Naive thymus-derived CD8-positive, alpha-beta T cell (primary cell): ENCODE measurements around the gene MISP. TPM values are rescaled to one million over a fixed set of nuclear protein-coding genes. Genes with fewer than 3 reads are reported as not detected.
"Not testable (repeated sequence)": the region's sequence is repeated elsewhere in the genome, so short reads cannot be mapped to it uniquely, and the experiment has no call there.

ENCODE experiments used
- ATAC-seq, 2 donors: fragments of 150-1000 bp; cut with Tn5 transposase in 1 of 2; sonication (Bioruptor Pico), chemical (Tn5 transposase) in 1 of 2; 1 replicate in 1 of 2; 2 replicates in 1 of 2; pipeline ENCODE4 v1.10.0; 2021; ENCODE audit warnings: mild to moderate bottlenecking in 2 of 2, moderate library complexity in 2 of 2
- POLR2A ChIA-PET: fragments of 350-600 bp; sonication (Branson Sonifier 250); formaldehyde crosslinking; loops from one replicate; lab custom pipeline; 2021; ENCODE audit warnings: antibody characterized with exemption; lab: Charles Lee
- DNase-seq, 10 donors: peaks; one replicate each; pipeline versions ENCODE4 v3.0.0 to v3.0.0-alpha.2; 2020 to 2022
- H3K27ac Mint-ChIP-seq, 10 donors: one replicate each; pipeline ENCODE4 v1.8.0; 2020 to 2022; ENCODE audit warnings: mild to moderate bottlenecking in 10 of 10, mixed read lengths in 10 of 10, moderate library complexity in 4 of 10, inconsistent platforms in 1 of 10
- H3K27me3 Mint-ChIP-seq, 5 donors: one replicate each; pipeline ENCODE4 v1.8.0; 2021 to 2022; ENCODE audit warnings: mixed read lengths in 5 of 5
- H3K36me3 Mint-ChIP-seq, 3 donors: one replicate each; pipeline ENCODE4 v1.8.0; 2020 to 2022; ENCODE audit warnings: mixed read lengths in 3 of 3, mild to moderate bottlenecking in 2 of 3, inconsistent platforms in 1 of 3
- H3K4me1 Mint-ChIP-seq, 4 donors: one replicate each; pipeline ENCODE4 v1.8.0; 2021 to 2022; ENCODE audit warnings: mixed read lengths in 4 of 4
- H3K4me3 Mint-ChIP-seq, 10 donors: one replicate each; pipeline ENCODE4 v1.8.0; 2020 to 2022; ENCODE audit warnings: mild to moderate bottlenecking in 10 of 10, mixed read lengths in 10 of 10, moderate library complexity in 6 of 10, inconsistent platforms in 1 of 10
- H3K9me3 Mint-ChIP-seq, 9 donors: one replicate each; pipeline ENCODE4 v1.8.0; 2020 to 2022; ENCODE audit warnings: mixed read lengths in 9 of 9, mild to moderate bottlenecking in 3 of 9, inconsistent platforms in 1 of 9, moderate library complexity in 1 of 9
- polyA plus RNA-seq, 3 donors: library from polyadenylated mRNA; unstranded; fragments of 300-500 nt; fragmentation: Illumina TruSeq; gene quantifications; one replicate each; pipeline ENCODE4 v1.2.3, GENCODE V29; 2021
- total RNA-seq, 8 experiments: library from RNA in 2 of 8; stranded (reverse) in 2 of 8; gene quantifications; one replicate each; pipeline ENCODE4 v1.2.3 and lab custom pipeline; 2021 to 2026

Gene MISP
- not detected for total RNA-seq
- not detected for polyA plus RNA-seq
- total RNA-seq (lab: John Stamatoyannopoulos, UW) = 0 to 0.08 (median 0) reads per million in 6 experiments

GRCh38 chr19:750640-751423, at the start of gene MISP:
Gene MISP, plus strand, starts transcription at chr19:751112. Its CDS starts 5,835 bp downstream, at chr19:756947.
- peak in 1 of 10 donors; percentile 54 for DNase-seq
- ATAC-seq = no peak
- POLR2A ChIA-PET = no interaction called here
- Mint-ChIP-seq H3K4me1 (no peaks in the 10 kb centered on the region), H3K9me3 (peaks cover 0 to 4% (median 0%) of the 10 kb centered on the region in 9 donors), H3K4me3 (no peak within 1 kb of the TSS), H3K27me3 (peaks cover 0 to 4% (median 0%) of the 10 kb centered on the region in 5 donors), H3K27ac (peak within 1 kb of the TSS in 1 of 10 donors; percentile 38), H3K36me3 (no peaks in the 10 kb centered on the region)

DNA sequence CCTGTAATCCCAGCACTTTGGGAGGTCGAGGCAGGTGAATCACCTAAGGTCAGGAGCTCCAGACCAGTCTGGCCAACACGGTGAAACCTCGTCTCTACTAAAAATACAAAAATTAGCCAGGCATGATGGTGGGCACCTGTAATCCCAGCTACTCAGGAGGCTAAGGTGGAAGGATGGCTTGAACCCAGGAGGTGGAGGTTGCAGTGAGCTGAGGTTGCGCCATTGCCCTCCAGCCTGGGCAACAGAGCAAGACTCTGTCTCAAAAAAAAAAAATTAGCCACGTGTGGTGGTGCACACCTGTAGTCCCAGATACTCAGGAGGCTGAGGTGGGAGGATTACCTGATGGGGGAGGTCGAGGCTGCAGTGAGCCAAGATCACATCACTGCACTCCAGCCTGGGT, 48.1 kb upstream of the MISP start:
- not testable (repeated sequence) for H3K9me3 Mint-ChIP-seq, DNase-seq, H3K36me3 Mint-ChIP-seq, ATAC-seq
- peaks cover 4 to 19% (median 15%) of the 10 kb centered on the region in 4 donors for H3K4me1 Mint-ChIP-seq
- H3K27me3 Mint-ChIP-seq = peaks cover 3 to 47% (median 13%) of the 10 kb centered on the region in 5 donors
- POLR2A ChIA-PET = interaction anchor here (0.8 to 1.1 kb wide), 2 partner anchors 22 to 40 kb away, joined by 4 read pairs; partner anchors contain the start of gene RNF126
- peak overlapping the region in 7 of 10 donors; percentile 3 to 54 (median 45) for H3K4me3 Mint-ChIP-seq
- peak overlapping the region in 1 of 10 donors; percentile 4 for H3K27ac Mint-ChIP-seq

DNA sequence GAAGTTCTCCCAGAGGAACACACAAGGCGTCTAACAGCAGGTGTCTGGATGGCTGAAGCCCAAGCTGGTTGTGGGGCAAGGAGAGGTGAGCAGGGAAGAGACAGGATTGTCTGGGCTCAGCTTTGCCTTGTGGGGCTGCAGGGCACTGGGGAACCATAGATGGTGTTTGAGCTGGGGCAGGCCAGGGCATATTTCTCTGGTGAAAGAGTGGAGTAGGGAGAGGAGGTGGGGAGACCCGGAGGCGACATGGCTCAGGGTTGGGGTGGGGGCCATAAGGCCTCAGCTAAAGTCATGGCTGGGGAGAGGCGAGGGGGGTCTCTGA, 47.6 kb upstream of the MISP start:
- ATAC-seq (peak; percentile 3 to 20), DNase-seq (no peak)
- peak overlapping the region in 2 of 10 donors; percentile 19 to 84 for H3K27ac Mint-ChIP-seq
- H3K27me3 Mint-ChIP-seq = peaks cover 4 to 46% (median 17%) of the 10 kb centered on the region in 5 donors
- H3K4me1 Mint-ChIP-seq = peaks cover 4 to 23% (median 15%) of the 10 kb centered on the region in 4 donors
- POLR2A ChIA-PET = interaction anchor here (0.8 to 1.1 kb wide), 2 partner anchors 22 to 40 kb away, joined by 4 read pairs; partner anchors contain the start of gene RNF126
- peaks cover 0 to 2% (median 0%) of the 10 kb centered on the region in 3 donors for H3K36me3 Mint-ChIP-seq
- H3K9me3 Mint-ChIP-seq = peaks cover 0 to 7% (median 0%) of the 10 kb centered on the region in 9 donors
- peak overlapping the region in 7 of 10 donors; percentile 40 to 65 (median 50) for H3K4me3 Mint-ChIP-seq

- peak overlapping the region in 7 of 10 donors; percentile 14 to 54 (median 50) for H3K4me3 Mint-ChIP-seq
- peak; percentile 44 to 79 (median 64) for DNase-seq
- peaks cover 0 to 2% (median 0%) of the 10 kb centered on the region in 3 donors for H3K36me3 Mint-ChIP-seq
- H3K27ac Mint-ChIP-seq = peak overlapping the region in 2 of 10 donors; percentile 19 to 33
- H3K9me3 Mint-ChIP-seq = peaks cover 0 to 7% (median 0%) of the 10 kb centered on the region in 9 donors
- peaks cover 4 to 23% (median 15%) of the 10 kb centered on the region in 4 donors for H3K4me1 Mint-ChIP-seq
- H3K27me3 Mint-ChIP-seq = peaks cover 4 to 42% (median 17%) of the 10 kb centered on the region in 5 donors
- ATAC-seq = peak; percentile 69 to 78
- POLR2A ChIA-PET = interaction anchor here (0.8 to 1.1 kb wide), 2 partner anchors 23 to 41 kb away, joined by 4 read pairs; partner anchors contain the start of gene RNF126
These were observed 47.1 kb upstream of the MISP start for GRCh38 chr19:703651-704446.

DNA sequence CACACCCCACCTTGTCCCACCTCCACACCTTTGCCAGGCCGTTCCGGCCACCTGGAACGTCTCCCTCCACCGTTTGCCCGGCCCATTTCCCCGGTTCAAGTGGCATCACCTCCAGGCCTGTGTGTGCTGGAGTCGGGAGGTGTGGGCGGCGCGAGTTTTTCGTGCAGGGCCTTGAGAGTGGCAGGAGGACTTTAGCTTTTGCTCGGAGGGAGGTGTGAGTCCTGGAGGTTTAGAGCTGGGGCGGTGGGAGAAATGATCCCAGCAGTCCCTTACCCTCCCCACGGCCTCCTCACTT, 46.5 kb upstream of the MISP start:
- POLR2A ChIA-PET = no interaction called here
- DNase-seq (no peak), ATAC-seq (no peak)
- peaks cover 0 to 7% (median 0%) of the 10 kb centered on the region in 9 donors for H3K9me3 Mint-ChIP-seq
- peaks cover 4 to 37% (median 17%) of the 10 kb centered on the region in 5 donors for H3K27me3 Mint-ChIP-seq
- peak overlapping the region in 1 of 10 donors; percentile 83 for H3K27ac Mint-ChIP-seq
- peaks cover 4 to 23% (median 15%) of the 10 kb centered on the region in 4 donors for H3K4me1 Mint-ChIP-seq
- H3K4me3 Mint-ChIP-seq = peak overlapping the region in 3 of 10 donors; percentile 19 to 54 (median 36)
- peaks cover 0 to 2% (median 0%) of the 10 kb centered on the region in 3 donors for H3K36me3 Mint-ChIP-seq

DNA sequence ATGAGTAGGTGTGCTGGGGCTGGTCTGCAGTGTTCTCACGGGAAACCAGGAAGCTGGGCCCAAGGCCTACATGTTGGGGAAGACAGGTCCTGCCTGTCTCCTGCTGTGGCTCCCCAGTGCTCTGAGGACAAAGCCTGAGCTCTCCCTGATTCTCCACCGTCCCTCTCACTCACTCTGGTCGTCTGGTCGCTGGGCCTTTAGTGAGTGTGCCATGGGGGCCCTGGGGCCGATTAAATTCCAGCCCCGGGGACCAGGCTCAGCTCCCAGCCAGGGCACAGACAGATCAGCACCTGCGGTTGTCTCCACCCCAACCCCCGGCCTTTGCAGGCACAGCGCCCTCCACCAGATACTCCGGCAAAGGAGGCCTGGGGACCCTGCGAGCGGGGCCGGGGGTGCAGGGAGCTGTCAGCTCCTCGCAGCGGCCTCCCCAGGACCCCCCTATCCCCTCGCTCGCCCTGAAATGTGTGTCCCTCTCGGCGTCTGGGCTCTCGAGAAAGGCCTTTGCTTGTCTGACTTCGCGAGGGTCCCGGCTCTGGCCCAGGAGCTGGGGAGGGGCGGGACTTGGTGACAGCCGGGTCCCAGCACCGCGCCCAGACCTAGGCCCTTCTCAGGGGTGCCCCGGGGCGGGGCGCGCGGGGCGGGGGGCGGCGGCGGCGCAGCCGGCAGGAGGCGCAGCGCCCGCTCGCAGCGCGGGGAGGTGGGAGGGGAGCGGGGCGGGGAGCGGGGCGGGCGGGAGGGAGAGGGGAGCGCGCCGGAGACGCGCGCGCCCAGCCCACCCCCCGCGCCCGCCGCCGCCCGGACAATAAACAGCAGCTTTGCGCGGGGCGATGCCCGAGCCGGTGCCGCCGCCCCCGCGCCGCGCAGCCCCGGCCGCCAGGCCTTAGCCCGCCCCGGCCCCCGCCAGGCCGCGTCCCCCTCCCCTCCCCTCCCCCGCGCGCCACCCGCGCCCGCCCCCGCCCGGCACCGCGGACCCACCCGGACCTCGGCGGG, 42.5 kb upstream of the MISP start, which contains the start of gene PALM:
TSS of gene PALM (plus strand) at position 782 of the 990 bp plus-strand sequence. CDS start 212 bp downstream, outside the sequence.
- H3K27me3 Mint-ChIP-seq = peaks cover 7 to 39% (median 12%) of the 10 kb centered on the region in 5 donors
- peaks cover 0 to 2% (median 0%) of the 10 kb centered on the region in 3 donors for H3K36me3 Mint-ChIP-seq
- ATAC-seq (no peak), DNase-seq (peak in 2 of 10 donors; percentile 4 to 42)
- H3K4me1 Mint-ChIP-seq = peaks cover 0 to 16% (median 7%) of the 10 kb centered on the region in 4 donors
- H3K9me3 Mint-ChIP-seq = peaks cover 0 to 3% (median 0%) of the 10 kb centered on the region in 9 donors
- H3K4me3 Mint-ChIP-seq = peak within 1 kb of the TSS in 7 of 10 donors; percentile 16 to 72 (median 41)
- POLR2A ChIA-PET = interaction anchor here (0.6 kb wide), 1 partner anchor 214 kb away, joined by 4 read pairs; no protein-coding TSS in a partner anchor
- peak within 1 kb of the TSS in 1 of 10 donors; percentile 24 for H3K27ac Mint-ChIP-seq

- H3K27ac Mint-ChIP-seq = no peak overlapping the region
- POLR2A ChIA-PET = no interaction called here
- H3K4me3 Mint-ChIP-seq = no peak overlapping the region
- peaks cover 0 to 2% (median 0%) of the 10 kb centered on the region in 3 donors for H3K36me3 Mint-ChIP-seq
- H3K4me1 Mint-ChIP-seq = peaks cover 0 to 12% (median 2%) of the 10 kb centered on the region in 4 donors
- H3K27me3 Mint-ChIP-seq = peaks cover 7 to 39% (median 12%) of the 10 kb centered on the region in 5 donors
- H3K9me3 Mint-ChIP-seq = peaks cover 0 to 3% (median 0%) of the 10 kb centered on the region in 9 donors
- no peak for ATAC-seq
- no peak for DNase-seq
These were observed 41.5 kb upstream of the MISP start for GRCh38 chr19:709196-709964.

- H3K36me3 Mint-ChIP-seq = peaks cover 0 to 2% (median 0%) of the 10 kb centered on the region in 3 donors
- peaks cover 0 to 3% (median 0%) of the 10 kb centered on the region in 9 donors for H3K9me3 Mint-ChIP-seq
- H3K27me3 Mint-ChIP-seq = peaks cover 7 to 39% (median 13%) of the 10 kb centered on the region in 5 donors
- H3K27ac Mint-ChIP-seq = no peak overlapping the region
- H3K4me3 Mint-ChIP-seq = no peak overlapping the region
- POLR2A ChIA-PET = no interaction called here
- H3K4me1 Mint-ChIP-seq = peaks cover 0 to 9% (median 1%) of the 10 kb centered on the region in 4 donors
- ATAC-seq (no peak), DNase-seq (no peak)
These were observed 40.8 kb upstream of the MISP start for GRCh38 chr19:709965-710571.

DNA sequence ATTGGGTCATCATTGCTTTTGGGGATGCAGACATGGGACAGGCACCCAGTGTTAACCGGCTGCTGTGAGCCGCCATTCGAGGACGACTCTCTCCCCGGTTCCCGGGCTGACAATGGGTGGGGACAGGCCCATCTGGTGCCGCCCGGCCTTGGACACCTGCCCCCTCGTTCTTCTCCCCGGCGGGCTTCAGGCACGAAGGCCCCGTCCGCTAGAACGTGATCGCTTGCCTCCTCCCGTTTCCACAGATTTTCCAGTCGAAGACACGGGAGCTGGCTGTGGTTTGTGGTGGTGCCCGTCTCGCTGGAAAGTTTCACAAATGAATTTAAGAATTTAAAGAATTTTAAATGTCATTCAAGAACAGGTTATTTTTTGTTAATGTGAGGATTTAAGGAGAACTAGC, 40.1 kb upstream of the MISP start:
- peaks cover 0 to 10% (median 5%) of the 10 kb centered on the region in 9 donors for H3K9me3 Mint-ChIP-seq
- H3K4me3 Mint-ChIP-seq = peak overlapping the region in 1 of 10 donors; percentile 32
- ATAC-seq = no peak
- POLR2A ChIA-PET = no interaction called here
- peaks cover 8 to 45% (median 15%) of the 10 kb centered on the region in 5 donors for H3K27me3 Mint-ChIP-seq
- peaks cover 0 to 7% (median 1%) of the 10 kb centered on the region in 4 donors for H3K4me1 Mint-ChIP-seq
- peaks cover 2 to 6% (median 6%) of the 10 kb centered on the region in 3 donors for H3K36me3 Mint-ChIP-seq
- no peak for DNase-seq
- no peak overlapping the region for H3K27ac Mint-ChIP-seq

DNA sequence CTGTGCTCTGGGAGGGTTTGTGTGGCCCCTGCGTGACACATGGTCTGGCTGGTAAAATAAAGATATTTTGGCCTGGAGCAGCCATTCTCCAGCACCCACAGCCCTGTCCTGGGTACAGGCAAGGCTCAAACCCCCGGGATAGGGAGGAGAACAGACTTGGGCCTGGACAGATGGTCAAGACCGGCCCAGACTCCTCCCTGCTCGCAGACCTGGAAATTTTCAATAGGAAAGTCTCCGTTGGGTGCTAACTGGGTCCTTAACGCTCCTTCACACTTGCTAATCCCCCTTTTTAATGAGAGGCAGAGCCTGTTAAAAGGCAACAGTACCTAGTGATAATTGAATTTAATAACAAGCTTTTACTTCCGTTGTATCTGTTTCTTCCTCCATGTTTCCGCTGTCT, 39.7 kb upstream of the MISP start:
- Mint-ChIP-seq H3K27me3 (peaks cover 8 to 46% (median 15%) of the 10 kb centered on the region in 5 donors), H3K36me3 (peaks cover 2 to 7% (median 7%) of the 10 kb centered on the region in 3 donors), H3K4me3 (peak overlapping the region in 3 of 10 donors; percentile 33 to 55 (median 45)), H3K27ac (no peak overlapping the region), H3K4me1 (peaks cover 0 to 7% (median 1%) of the 10 kb centered on the region in 4 donors), H3K9me3 (peaks cover 0 to 11% (median 5%) of the 10 kb centered on the region in 9 donors)
- POLR2A ChIA-PET = no interaction called here
- DNase-seq = no peak
- ATAC-seq = no peak
